K562 (cell line): ENCODE measurements around the gene ZIC2. TPM values are rescaled to one million over a fixed set of nuclear protein-coding genes. Genes with fewer than 3 reads are reported as not detected.

Source experiments
- CTBP1 ChIP-seq: fragments of 450-650 bp; IDR thresholded peaks from 2 replicates; pipeline ENCODE4 v1.6.1; 2016; ENCODE audit warnings: borderline replicate concordance
- CXXC5 ChIP-seq: fragments of 250-450 bp; sonication (Bioruptor Pico); IDR thresholded peaks from 2 replicates; pipeline ENCODE4 v1.8.0; 2022; ENCODE audit warnings: inconsistent platforms, mild to moderate bottlenecking, moderate library complexity
- HNRNPLL ChIP-seq: fragments of 200-400 bp; formaldehyde crosslinking; IDR thresholded peaks from 2 replicates; pipeline ENCODE4 v1.6.1; 2017; ENCODE audit warnings: low read length, low read depth, mild to moderate bottlenecking; ENCODE audit not compliant: poor library complexity, severe bottlenecking
- HSF4 ChIP-seq: fragments of 250-450 bp; sonication (Bioruptor Pico); IDR thresholded peaks from 2 replicates; pipeline ENCODE4 v2.1.2; 2022; ENCODE audit warnings: mild to moderate bottlenecking, moderate library complexity, borderline replicate concordance
- ILK ChIP-seq: fragments of 450-650 bp; IDR thresholded peaks from 2 replicates; pipeline ENCODE4 v1.6.1; 2016; ENCODE audit warnings: missing genetic modification characterization, low read depth, mild to moderate bottlenecking, missing compliant biosample characterization, moderate library complexity, borderline replicate concordance
- L3MBTL2 ChIP-seq: fragments of 450-650 bp; IDR thresholded peaks from 2 replicates; pipeline ENCODE4 v1.6.1; 2016; ENCODE audit warnings: mild to moderate bottlenecking, moderate library complexity
- NRF1 ChIP-seq, 2 experiments: fragments of 450-650 bp; IDR thresholded peaks in 1 of 2; conservative IDR thresholded peaks in 1 of 2; 2 replicates each; pipeline ENCODE4 v1.6.1; 2014; ENCODE audit warnings: mild to moderate bottlenecking in 2 of 2
- POLR2G ChIP-seq: fragments of 200-400 bp; formaldehyde crosslinking; IDR thresholded peaks from 2 replicates; pipeline ENCODE4 v1.6.1; 2017; ENCODE audit warnings: low read depth, mild to moderate bottlenecking, antibody characterized with exemption, low read length, moderate library complexity
- PYGO2 ChIP-seq: fragments of 450-650 bp; IDR thresholded peaks from 2 replicates; pipeline ENCODE4 v1.6.1; 2016; ENCODE audit warnings: mild to moderate bottlenecking, missing genetic modification characterization, moderate library complexity, missing compliant biosample characterization
- RAD21 ChIP-seq, 2 experiments: fragments of 250-450 bp in 1 of 2; fragments of 450-650 bp in 1 of 2; sonication (Bioruptor Pico) in 1 of 2; formaldehyde crosslinking in 1 of 2; IDR thresholded peaks in 1 of 2; conservative IDR thresholded peaks in 1 of 2; 2 replicates each; pipeline versions ENCODE4 v1.4.0 to v1.8.0; 2020 to 2022; ENCODE audit warnings: mild to moderate bottlenecking in 2 of 2, moderate library complexity in 1 of 2
- RBBP5 ChIP-seq: fragments of 200-600 bp; sonication (generic); IDR thresholded peaks from 2 replicates; pipeline ENCODE4 v1.6.1; 2012; ENCODE audit warnings: borderline replicate concordance, mild to moderate bottlenecking, low read length, control low read depth, inconsistent platforms; ENCODE audit not compliant: insufficient read depth, poor library complexity, severe bottlenecking
- SPI1 ChIP-seq: IDR thresholded peaks from 2 replicates; pipeline ENCODE4 v1.6.1; 2011; ENCODE audit warnings: low read depth, low read length, control low read depth, borderline replicate concordance
- ZNF165 ChIP-seq: fragments of 250-450 bp; sonication (Bioruptor Pico); IDR thresholded peaks from 2 replicates; pipeline ENCODE4 v1.4.0; 2020; ENCODE audit warnings: borderline replicate concordance
- ZNF280A ChIP-seq: fragments of 450-650 bp; IDR thresholded peaks from 2 replicates; pipeline ENCODE4 v1.6.1; 2018; ENCODE audit warnings: mild to moderate bottlenecking, low read depth; ENCODE audit not compliant: partially characterized antibody
- polyA plus RNA-seq, 8 experiments: library from polyadenylated mRNA; depleted of rRNA in 4 of 8; stranded (reverse) in 5 of 8; unstranded in 3 of 8; fragments of >200 nt; fragmentation: Nextera tagmentation in 2 of 8; fragmentation: Illumina TruSeq in 1 of 8; extraction: Ambion mirVana in 2 of 8; extraction: Trizol in 1 of 8; gene quantifications; 2 replicates each; pipeline versions ENCODE4 v1.2.1 to v1.2.3, GENCODE V29; 2011 to 2014; ENCODE audit warnings: inconsistent platforms in 1 of 8, missing spikeins in 1 of 8
- total RNA-seq, 7 experiments: library from RNA; depleted of rRNA in 6 of 7; stranded (reverse); fragments of >200 nt in 6 of 7; fragmentation: Illumina TruSeq in 2 of 7; extraction: Trizol in 2 of 7; gene quantifications; 2 replicates each; pipeline versions ENCODE4 v1.2.1 to v1.2.3, GENCODE V29; 2011 to 2021; ENCODE audit warnings: low replicate concordance in 1 of 7
- TF ChIP-seq, protein P1 (sequence below): sonication (generic); formaldehyde crosslinking; IDR thresholded peaks from 2 replicates; pipeline ENCODE4 v1.8.0; 2022; ENCODE audit warnings: mild to moderate bottlenecking, missing genetic modification reagents
- TF ChIP-seq, protein P2 (sequence below): fragments of 250-450 bp; sonication (Bioruptor Pico); IDR thresholded peaks from 2 replicates; pipeline ENCODE4 v1.8.0; 2021; ENCODE audit warnings: mild to moderate bottlenecking, moderate library complexity
- TF ChIP-seq, protein P3 (sequence below), 2 experiments: IDR thresholded peaks; 2 replicates each; pipeline ENCODE4 v1.6.1; 2011; ENCODE audit warnings: borderline replicate concordance in 1 of 2, control low read depth in 1 of 2, low read depth in 1 of 2, low read length in 1 of 2, mild to moderate bottlenecking in 1 of 2, mixed read lengths in 1 of 2, moderate library complexity in 1 of 2; ENCODE audit not compliant: insufficient read depth in 1 of 2, insufficient read length in 1 of 2, poor library complexity in 1 of 2, severe bottlenecking in 1 of 2; ENCODE audit errors: extremely low read depth in 1 of 2
- TF ChIP-seq, protein P4 (sequence below), 2 experiments: IDR thresholded peaks; 2 replicates each; pipeline ENCODE4 v1.6.1; 2012; ENCODE audit warnings: improper control_type of control experiment in 2 of 2, low read depth in 2 of 2, low read length in 2 of 2, borderline replicate concordance in 1 of 2

ZIC2 gene
- total and polyA plus RNA-seq, 9 of the 15 experiments (the other 6 are each of a cell fraction or from before 2014, with no cell fraction given), result 1.8 to 18.0 (median 4.5) TPM

DNA sequence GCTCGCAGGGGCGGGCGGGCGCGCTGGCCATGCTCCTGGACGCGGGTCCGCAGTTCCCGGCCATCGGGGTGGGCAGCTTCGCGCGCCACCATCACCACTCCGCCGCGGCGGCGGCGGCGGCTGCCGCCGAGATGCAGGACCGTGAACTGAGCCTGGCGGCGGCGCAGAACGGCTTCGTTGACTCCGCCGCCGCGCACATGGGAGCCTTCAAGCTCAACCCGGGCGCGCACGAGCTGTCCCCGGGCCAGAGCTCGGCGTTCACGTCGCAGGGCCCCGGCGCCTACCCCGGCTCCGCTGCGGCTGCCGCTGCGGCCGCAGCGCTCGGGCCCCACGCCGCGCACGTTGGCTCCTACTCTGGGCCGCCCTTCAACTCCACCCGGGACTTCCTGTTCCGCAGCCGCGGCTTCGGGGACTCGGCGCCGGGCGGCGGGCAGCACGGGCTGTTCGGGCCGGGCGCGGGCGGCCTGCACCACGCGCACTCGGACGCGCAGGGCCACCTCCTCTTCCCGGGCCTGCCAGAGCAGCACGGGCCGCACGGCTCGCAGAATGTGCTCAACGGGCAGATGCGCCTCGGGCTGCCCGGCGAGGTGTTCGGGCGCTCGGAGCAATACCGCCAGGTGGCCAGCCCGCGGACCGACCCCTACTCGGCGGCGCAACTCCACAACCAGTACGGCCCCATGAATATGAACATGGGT is 599 bp downstream of the ZIC2 start (continued):
- TF ChIP-seq, protein P1, sequence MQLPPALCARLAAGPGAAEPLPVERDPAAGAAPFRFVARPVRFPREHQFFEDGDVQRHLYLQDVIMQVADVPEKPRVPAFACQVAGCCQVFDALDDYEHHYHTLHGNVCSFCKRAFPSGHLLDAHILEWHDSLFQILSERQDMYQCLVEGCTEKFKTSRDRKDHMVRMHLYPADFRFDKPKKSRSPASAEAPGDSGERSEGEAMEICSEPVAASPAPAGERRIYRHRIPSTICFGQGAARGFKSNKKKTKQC (CRISPR knock-in tag), result no peak
- TF ChIP-seq SPI1 (0 out of 2 replicates have a peak, but pooled peaks have one; percentile 37), ZNF280A (no peak), RAD21 (CRISPR knock-in tag; conservative IDR thresholded peaks at IDR 0.05 in 1 of 2, IDR thresholded peaks at IDR 0.05 in 1 of 2) (no peak), CTBP1 (peak; percentile 46), POLR2G (peak; percentile 57), NRF1 (conservative IDR thresholded peaks at IDR 0.05 in 1 of 2, IDR thresholded peaks at IDR 0.05 in 1 of 2) (peak; percentile 24 to 48; a peak in 2 of 4 replicates), CXXC5 (CRISPR knock-in tag) (peak; percentile 34; the same call in 1 of the 2 replicates), HNRNPLL (peak; percentile 70), RBBP5 (peak; percentile 26), HSF4 (CRISPR knock-in tag) (no peak), ZNF165 (CRISPR knock-in tag) (no peak), PYGO2 (no peak), L3MBTL2 (peak; percentile 66), ILK (tag) (no peak)
- TF ChIP-seq, protein P2, sequence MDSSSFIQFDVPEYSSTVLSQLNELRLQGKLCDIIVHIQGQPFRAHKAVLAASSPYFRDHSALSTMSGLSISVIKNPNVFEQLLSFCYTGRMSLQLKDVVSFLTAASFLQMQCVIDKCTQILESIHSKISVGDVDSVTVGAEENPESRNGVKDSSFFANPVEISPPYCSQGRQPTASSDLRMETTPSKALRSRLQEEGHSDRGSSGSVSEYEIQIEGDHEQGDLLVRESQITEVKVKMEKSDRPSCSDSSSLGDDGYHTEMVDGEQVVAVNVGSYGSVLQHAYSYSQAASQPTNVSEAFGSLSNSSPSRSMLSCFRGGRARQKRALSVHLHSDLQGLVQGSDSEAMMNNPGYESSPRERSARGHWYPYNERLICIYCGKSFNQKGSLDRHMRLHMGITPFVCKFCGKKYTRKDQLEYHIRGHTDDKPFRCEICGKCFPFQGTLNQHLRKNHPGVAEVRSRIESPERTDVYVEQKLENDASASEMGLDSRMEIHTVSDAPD (CRISPR knock-in tag), result no peak
- TF ChIP-seq, protein P3, sequence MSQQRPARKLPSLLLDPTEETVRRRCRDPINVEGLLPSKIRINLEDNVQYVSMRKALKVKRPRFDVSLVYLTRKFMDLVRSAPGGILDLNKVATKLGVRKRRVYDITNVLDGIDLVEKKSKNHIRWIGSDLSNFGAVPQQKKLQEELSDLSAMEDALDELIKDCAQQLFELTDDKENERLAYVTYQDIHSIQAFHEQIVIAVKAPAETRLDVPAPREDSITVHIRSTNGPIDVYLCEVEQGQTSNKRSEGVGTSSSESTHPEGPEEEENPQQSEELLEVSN (IDR thresholded peaks at IDR 0.05; ENCODE audit: borderline replicate concordance in 1 of 2, extremely low read depth in 1 of 2, insufficient read depth in 1 of 2, insufficient read length in 1 of 2, low read depth in 1 of 2, low read length in 1 of 2, poor library complexity in 1 of 2, severe bottlenecking in 1 of 2), result peak in 1 of 2 experiments; percentile 50
- TF ChIP-seq, protein P4, sequence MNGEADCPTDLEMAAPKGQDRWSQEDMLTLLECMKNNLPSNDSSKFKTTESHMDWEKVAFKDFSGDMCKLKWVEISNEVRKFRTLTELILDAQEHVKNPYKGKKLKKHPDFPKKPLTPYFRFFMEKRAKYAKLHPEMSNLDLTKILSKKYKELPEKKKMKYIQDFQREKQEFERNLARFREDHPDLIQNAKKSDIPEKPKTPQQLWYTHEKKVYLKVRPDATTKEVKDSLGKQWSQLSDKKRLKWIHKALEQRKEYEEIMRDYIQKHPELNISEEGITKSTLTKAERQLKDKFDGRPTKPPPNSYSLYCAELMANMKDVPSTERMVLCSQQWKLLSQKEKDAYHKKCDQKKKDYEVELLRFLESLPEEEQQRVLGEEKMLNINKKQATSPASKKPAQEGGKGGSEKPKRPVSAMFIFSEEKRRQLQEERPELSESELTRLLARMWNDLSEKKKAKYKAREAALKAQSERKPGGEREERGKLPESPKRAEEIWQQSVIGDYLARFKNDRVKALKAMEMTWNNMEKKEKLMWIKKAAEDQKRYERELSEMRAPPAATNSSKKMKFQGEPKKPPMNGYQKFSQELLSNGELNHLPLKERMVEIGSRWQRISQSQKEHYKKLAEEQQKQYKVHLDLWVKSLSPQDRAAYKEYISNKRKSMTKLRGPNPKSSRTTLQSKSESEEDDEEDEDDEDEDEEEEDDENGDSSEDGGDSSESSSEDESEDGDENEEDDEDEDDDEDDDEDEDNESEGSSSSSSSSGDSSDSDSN (IDR thresholded peaks at IDR 0.05; ENCODE audit: borderline replicate concordance in 1 of 2, low read depth in 2 of 2, low read length in 2 of 2), result peak; percentile 1 to 38; a peak in 1 of 4 replicates
